HepG2 (cell line): Measurements from ENCODE around the gene NR2F6. TPM values are rescaled to one million over a fixed set of nuclear protein-coding genes. Genes with fewer than 3 reads are reported as not detected.

Source experiments
- AGO1 ChIP-seq: fragments of 200-400 bp; formaldehyde crosslinking; IDR thresholded peaks from 2 replicates; pipeline ENCODE4 v1.6.1; 2017; ENCODE audit warnings: mild to moderate bottlenecking, low read depth, low read length, moderate library complexity; ENCODE audit not compliant: poor library complexity, severe bottlenecking
- EEA1 ChIP-seq: sonication (generic); formaldehyde crosslinking; IDR thresholded peaks from 2 replicates; pipeline ENCODE4 v1.5.1; 2020; ENCODE audit warnings: mild to moderate bottlenecking, missing genetic modification reagents, borderline replicate concordance
- ELF1 ChIP-seq: sonication (generic); formaldehyde crosslinking; IDR thresholded peaks from 2 replicates; pipeline ENCODE4 v1.4.0; 2020; ENCODE audit warnings: missing genetic modification reagents
- HDAC6 ChIP-seq: fragments of 200-600 bp; sonication (generic); IDR thresholded peaks from 2 replicates; pipeline ENCODE4 v1.7.0; 2017; ENCODE audit warnings: mild to moderate bottlenecking, antibody characterized with exemption, low read length, low read depth
- HOXD1 ChIP-seq: sonication (generic); formaldehyde crosslinking; IDR thresholded peaks from 2 replicates; pipeline ENCODE4 v1.5.0; 2020; ENCODE audit warnings: missing genetic modification reagents
- ISL2 ChIP-seq: sonication (generic); formaldehyde crosslinking; IDR thresholded peaks from 2 replicates; pipeline ENCODE4 v1.5.0; 2020; ENCODE audit warnings: missing genetic modification reagents
- NR1H2 ChIP-seq: sonication (generic); formaldehyde crosslinking; IDR thresholded peaks from 2 replicates; pipeline ENCODE4 v1.8.1; 2022; ENCODE audit warnings: low read depth, missing genetic modification reagents, borderline replicate concordance
- POLR2AphosphoS5 ChIP-seq: IDR thresholded peaks from 2 replicates; pipeline ENCODE4 v1.6.1; 2012; ENCODE audit warnings: low read depth, low read length
- RBM39 ChIP-seq: fragments of 200-400 bp; formaldehyde crosslinking; IDR thresholded peaks from one replicate; pipeline ENCODE4 v1.6.1; 2018; ENCODE audit warnings: antibody characterized with exemption, mild to moderate bottlenecking, low read depth, low read length; ENCODE audit not compliant: poor library complexity, severe bottlenecking
- SALL1 ChIP-seq: sonication (generic); formaldehyde crosslinking; IDR thresholded peaks from 2 replicates; pipeline ENCODE4 v1.8.0; 2022; ENCODE audit warnings: mild to moderate bottlenecking, missing genetic modification reagents
- ZBTB21 ChIP-seq: sonication (generic); formaldehyde crosslinking; IDR thresholded peaks from 2 replicates; pipeline ENCODE4 v1.4.0; 2020; ENCODE audit warnings: missing genetic modification reagents
- ZNF547 ChIP-seq: sonication (generic); formaldehyde crosslinking; IDR thresholded peaks from 2 replicates; pipeline ENCODE4 v1.5.1; 2020; ENCODE audit warnings: mild to moderate bottlenecking, missing genetic modification reagents
- polyA plus RNA-seq, 8 experiments: library from polyadenylated mRNA; depleted of rRNA in 3 of 8; stranded (reverse) in 7 of 8; unstranded in 1 of 8; fragments of >200 nt; fragmentation: Illumina TruSeq in 4 of 8; extraction: Trizol in 4 of 8; gene quantifications; 2 replicates each; pipeline versions ENCODE4 v1.2.1 to v1.2.3, GENCODE V29; 2011 to 2016; ENCODE audit warnings: low read depth in 4 of 8, missing spikeins in 1 of 8, mixed read lengths in 1 of 8; ENCODE audit not compliant: insufficient read depth in 1 of 8
- total RNA-seq, 5 experiments: library from RNA; depleted of rRNA; stranded (reverse); fragments of >200 nt; fragmentation: Illumina TruSeq; extraction: Trizol; gene quantifications; 2 replicates each; pipeline ENCODE4 v1.2.3, GENCODE V29; 2016; ENCODE audit warnings: low read depth in 1 of 5
- TF ChIP-seq, protein P1 (sequence below): sonication (generic); formaldehyde crosslinking; conservative IDR thresholded peaks from 2 replicates; pipeline ENCODE4 v1.8.0; 2022; ENCODE audit warnings: mild to moderate bottlenecking, moderate library complexity, missing genetic modification reagents
- TF ChIP-seq, protein P2 (sequence below): sonication (generic); formaldehyde crosslinking; IDR thresholded peaks from 2 replicates; pipeline ENCODE4 v1.5.0; 2020; ENCODE audit warnings: missing genetic modification reagents
- TF ChIP-seq, protein P3 (sequence below): sonication (generic); formaldehyde crosslinking; IDR thresholded peaks from 2 replicates; pipeline ENCODE4 v1.5.1; 2020; ENCODE audit warnings: mild to moderate bottlenecking, missing genetic modification reagents, moderate library complexity
- TF ChIP-seq, protein P4 (sequence below): IDR thresholded peaks from 2 replicates; pipeline ENCODE4 v1.6.1; 2016; ENCODE audit warnings: control low read depth
- TF ChIP-seq, protein P5 (sequence below): sonication (generic); formaldehyde crosslinking; IDR thresholded peaks from 2 replicates; pipeline ENCODE4 v1.5.0; 2020; ENCODE audit warnings: mild to moderate bottlenecking, missing genetic modification reagents

Gene NR2F6
- total and polyA plus RNA-seq, 2 of the 13 experiments (the other 11 are each of a cell fraction or from before 2014, with no cell fraction given), result 30.9 to 72.4 TPM

DNA sequence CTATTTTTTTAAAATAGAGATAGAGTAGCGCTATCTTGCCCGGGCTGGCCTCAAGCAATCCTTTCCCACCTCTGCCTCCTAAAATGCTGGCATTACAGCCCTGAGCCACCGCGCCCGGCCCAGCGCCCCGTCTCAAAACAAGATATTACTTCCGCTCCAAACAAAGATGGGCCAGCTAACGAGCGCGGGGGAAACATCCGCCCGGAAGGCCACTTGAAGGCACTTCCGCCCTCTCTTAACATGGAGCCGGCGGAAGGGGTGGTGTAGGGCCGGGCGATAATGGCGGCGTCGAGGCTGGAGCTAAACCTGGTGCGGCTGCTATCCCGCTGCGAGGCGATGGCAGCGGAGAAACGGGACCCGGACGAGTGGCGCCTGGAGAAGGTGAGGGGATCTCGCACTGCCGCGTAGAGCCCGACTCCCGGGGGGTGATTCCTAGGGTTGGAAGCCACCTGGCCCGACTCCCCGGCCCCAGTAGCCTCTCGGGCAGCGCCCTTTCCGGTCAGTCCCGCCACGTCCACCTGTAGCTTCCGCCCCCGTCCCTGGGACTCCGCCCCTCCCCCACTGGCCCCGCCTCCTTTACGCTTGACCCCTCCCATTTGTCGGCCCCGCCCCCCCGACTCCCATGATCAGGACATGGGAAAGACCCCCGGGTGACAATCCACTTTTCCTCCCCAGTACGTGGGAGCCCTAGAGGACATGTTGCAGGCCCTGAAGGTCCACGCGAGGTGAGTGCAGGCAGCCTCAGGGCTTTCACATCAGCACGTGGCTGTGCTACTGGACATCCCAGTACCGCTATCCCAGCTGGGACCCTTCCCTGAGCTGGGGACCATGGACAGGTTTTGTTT is 30.4 kb downstream of the NR2F6 start, which contains the start of gene USE1 (continued):
- TF ChIP-seq, protein P1, sequence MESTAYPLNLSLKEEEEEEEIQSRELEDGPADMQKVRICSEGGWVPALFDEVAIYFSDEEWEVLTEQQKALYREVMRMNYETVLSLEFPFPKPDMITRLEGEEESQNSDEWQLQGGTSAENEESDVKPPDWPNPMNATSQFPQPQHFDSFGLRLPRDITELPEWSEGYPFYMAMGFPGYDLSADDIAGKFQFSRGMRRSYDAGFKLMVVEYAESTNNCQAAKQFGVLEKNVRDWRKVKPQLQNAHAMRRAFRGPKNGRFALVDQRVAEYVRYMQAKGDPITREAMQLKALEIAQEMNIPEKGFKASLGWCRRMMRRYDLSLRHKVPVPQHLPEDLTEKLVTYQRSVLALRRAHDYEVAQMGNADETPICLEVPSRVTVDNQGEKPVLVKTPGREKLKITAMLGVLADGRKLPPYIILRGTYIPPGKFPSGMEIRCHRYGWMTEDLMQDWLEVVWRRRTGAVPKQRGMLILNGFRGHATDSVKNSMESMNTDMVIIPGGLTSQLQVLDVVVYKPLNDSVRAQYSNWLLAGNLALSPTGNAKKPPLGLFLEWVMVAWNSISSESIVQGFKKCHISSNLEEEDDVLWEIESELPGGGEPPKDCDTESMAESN (CRISPR knock-in tag), result 0 out of 2 replicates have a peak, but pooled peaks have one; percentile 54
- TF ChIP-seq, protein P2, sequence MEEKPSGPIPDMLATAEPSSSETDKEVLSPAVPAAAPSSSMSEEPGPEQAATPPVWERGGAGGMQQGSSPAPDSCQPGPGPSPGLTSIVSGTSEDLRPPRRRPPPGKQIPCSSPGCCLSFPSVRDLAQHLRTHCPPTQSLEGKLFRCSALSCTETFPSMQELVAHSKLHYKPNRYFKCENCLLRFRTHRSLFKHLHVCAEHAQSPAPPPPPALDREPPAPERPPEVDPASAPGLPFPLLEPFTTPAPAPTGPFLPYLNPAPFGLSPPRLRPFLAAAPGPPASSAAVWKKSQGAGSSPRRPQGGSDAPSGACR (CRISPR knock-in tag), result no peak
- TF ChIP-seq, protein P3, sequence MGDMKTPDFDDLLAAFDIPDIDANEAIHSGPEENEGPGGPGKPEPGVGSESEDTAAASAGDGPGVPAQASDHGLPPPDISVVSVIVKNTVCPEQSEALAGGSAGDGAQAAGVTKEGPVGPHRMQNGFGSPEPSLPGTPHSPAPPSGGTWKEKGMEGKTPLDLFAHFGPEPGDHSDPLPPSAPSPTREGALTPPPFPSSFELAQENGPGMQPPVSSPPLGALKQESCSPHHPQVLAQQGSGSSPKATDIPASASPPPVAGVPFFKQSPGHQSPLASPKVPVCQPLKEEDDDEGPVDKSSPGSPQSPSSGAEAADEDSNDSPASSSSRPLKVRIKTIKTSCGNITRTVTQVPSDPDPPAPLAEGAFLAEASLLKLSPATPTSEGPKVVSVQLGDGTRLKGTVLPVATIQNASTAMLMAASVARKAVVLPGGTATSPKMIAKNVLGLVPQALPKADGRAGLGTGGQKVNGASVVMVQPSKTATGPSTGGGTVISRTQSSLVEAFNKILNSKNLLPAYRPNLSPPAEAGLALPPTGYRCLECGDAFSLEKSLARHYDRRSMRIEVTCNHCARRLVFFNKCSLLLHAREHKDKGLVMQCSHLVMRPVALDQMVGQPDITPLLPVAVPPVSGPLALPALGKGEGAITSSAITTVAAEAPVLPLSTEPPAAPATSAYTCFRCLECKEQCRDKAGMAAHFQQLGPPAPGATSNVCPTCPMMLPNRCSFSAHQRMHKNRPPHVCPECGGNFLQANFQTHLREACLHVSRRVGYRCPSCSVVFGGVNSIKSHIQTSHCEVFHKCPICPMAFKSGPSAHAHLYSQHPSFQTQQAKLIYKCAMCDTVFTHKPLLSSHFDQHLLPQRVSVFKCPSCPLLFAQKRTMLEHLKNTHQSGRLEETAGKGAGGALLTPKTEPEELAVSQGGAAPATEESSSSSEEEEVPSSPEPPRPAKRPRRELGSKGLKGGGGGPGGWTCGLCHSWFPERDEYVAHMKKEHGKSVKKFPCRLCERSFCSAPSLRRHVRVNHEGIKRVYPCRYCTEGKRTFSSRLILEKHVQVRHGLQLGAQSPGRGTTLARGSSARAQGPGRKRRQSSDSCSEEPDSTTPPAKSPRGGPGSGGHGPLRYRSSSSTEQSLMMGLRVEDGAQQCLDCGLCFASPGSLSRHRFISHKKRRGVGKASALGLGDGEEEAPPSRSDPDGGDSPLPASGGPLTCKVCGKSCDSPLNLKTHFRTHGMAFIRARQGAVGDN (CRISPR knock-in tag), result peak; percentile 87
- TF ChIP-seq POLR2AphosphoS5, result peak; percentile 70
- TF ChIP-seq HDAC6, result no peak
- peak; percentile 64 for TF ChIP-seq AGO1
- TF ChIP-seq NR1H2 (CRISPR knock-in tag), result 0 out of 2 replicates have a peak, but pooled peaks have one; percentile 37
- TF ChIP-seq, protein P4, sequence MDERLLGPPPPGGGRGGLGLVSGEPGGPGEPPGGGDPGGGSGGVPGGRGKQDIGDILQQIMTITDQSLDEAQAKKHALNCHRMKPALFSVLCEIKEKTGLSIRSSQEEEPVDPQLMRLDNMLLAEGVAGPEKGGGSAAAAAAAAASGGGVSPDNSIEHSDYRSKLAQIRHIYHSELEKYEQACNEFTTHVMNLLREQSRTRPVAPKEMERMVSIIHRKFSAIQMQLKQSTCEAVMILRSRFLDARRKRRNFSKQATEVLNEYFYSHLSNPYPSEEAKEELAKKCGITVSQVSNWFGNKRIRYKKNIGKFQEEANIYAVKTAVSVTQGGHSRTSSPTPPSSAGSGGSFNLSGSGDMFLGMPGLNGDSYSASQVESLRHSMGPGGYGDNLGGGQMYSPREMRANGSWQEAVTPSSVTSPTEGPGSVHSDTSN (CRISPR knock-in tag), result no peak
- TF ChIP-seq, protein P5, sequence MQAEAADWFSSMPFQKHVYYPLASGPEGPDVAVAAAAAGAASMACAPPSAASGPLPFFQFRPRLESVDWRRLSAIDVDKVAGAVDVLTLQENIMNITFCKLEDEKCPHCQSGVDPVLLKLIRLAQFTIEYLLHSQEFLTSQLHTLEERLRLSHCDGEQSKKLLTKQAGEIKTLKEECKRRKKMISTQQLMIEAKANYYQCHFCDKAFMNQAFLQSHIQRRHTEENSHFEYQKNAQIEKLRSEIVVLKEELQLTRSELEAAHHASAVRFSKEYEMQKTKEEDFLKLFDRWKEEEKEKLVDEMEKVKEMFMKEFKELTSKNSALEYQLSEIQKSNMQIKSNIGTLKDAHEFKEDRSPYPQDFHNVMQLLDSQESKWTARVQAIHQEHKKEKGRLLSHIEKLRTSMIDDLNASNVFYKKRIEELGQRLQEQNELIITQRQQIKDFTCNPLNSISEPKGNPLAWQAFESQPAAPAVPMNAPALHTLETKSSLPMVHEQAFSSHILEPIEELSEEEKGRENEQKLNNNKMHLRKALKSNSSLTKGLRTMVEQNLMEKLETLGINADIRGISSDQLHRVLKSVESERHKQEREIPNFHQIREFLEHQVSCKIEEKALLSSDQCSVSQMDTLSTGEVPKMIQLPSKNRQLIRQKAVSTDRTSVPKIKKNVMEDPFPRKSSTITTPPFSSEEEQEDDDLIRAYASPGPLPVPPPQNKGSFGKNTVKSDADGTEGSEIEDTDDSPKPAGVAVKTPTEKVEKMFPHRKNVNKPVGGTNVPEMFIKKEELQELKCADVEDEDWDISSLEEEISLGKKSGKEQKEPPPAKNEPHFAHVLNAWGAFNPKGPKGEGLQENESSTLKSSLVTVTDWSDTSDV (CRISPR knock-in tag), result no peak; the same call in 1 of the 2 replicates
- peak; percentile 74 for TF ChIP-seq SALL1 (CRISPR knock-in tag)
- TF ChIP-seq EEA1, result 0 out of 2 replicates have a peak, but pooled peaks have one; percentile 35
- TF ChIP-seq HOXD1 (CRISPR knock-in tag), result peak; percentile 82; the same call in 1 of the 2 replicates
- peak; percentile 83 for TF ChIP-seq RBM39
- TF ChIP-seq ISL2 (CRISPR knock-in tag), result peak; percentile 51; the same call in 1 of the 2 replicates
- peak; percentile 99 for TF ChIP-seq ELF1 (CRISPR knock-in tag)
- TF ChIP-seq ZBTB21 (CRISPR knock-in tag), result 0 out of 2 replicates have a peak, but pooled peaks have one; percentile 16
- no peak for TF ChIP-seq ZNF547 (CRISPR knock-in tag)
